ENCODE data around the gene BMP7. TPM values are rescaled to one million over a fixed set of nuclear protein-coding genes. Genes with fewer than 3 reads are reported as not detected.

The BMP7 gene
- total and polyA plus RNA-seq, 2 donors (not counting 3 experiments of a cell fraction or from before 2014, with no cell fraction given), result not detected

GRCh38 chr20:57215426-57215825 lies 51.0 kb downstream of the BMP7 start:
- Histone ChIP-seq H2AFZ (ENCODE audit: low read depth, low read length) (no peak overlapping the region), H3K4me2 (ENCODE audit: insufficient read depth, low read length) (no peak overlapping the region), H3K79me2 (ENCODE audit: control insufficient read depth, insufficient read depth, low read length) (no peaks in the 10 kb centered on the region), H3K36me3 (ENCODE audit: control insufficient read depth in 2 of 2, extremely low read depth in 1 of 2, insufficient read depth in 2 of 2, low read length in 2 of 2) (no peaks in the 10 kb centered on the region), H3K9ac (replicated peaks; ENCODE audit: extremely low read depth, insufficient read depth, low read length) (no peak overlapping the region), H3K4me1 (ENCODE audit: control insufficient read depth, extremely low read depth, insufficient read depth, low read length) (no peaks in the 10 kb centered on the region), H3K27me3 (ENCODE audit: control insufficient read depth in 2 of 2, insufficient read depth in 2 of 2, low read length in 2 of 2) (no peaks in the 10 kb centered on the region), H3K9me1 (replicated peaks; ENCODE audit: control insufficient read depth, extremely low read depth, insufficient read depth, low read length) (no peaks in the 10 kb centered on the region), H3K9me3 (replicated peaks; ENCODE audit: control insufficient read depth, insufficient read depth, low read length) (no peaks in the 10 kb centered on the region), H3K4me3 (replicated peaks in 1 of 3; ENCODE audit: insufficient read depth in 1 of 3, low read depth in 1 of 3, low read length in 3 of 3) (no peak overlapping the region), H4K20me1 (replicated peaks; ENCODE audit: control insufficient read depth, extremely low read depth, insufficient read depth, low read length) (no peaks in the 10 kb centered on the region), H3K27ac (ENCODE audit: insufficient read depth, low read depth, low read length) (no peak overlapping the region)
- no TSS peak for BruUV-seq (replicated peaks)
- intact Hi-C loops (cut with micrococcal nuclease) (no loop called here), dilution Hi-C loops (cut with MboI; ENCODE audit: extremely low pct_ligation_motif_present, low sequenced_read_pairs) (no loop called here)
- POLR2A ChIA-PET, result no interaction called here
- no peak for FAIRE-seq
- DNase-seq (ENCODE audit: low read depth, low spot score), result no peak
- CTCF ChIA-PET, result no interaction called here
- TF ChIP-seq, protein P1, sequence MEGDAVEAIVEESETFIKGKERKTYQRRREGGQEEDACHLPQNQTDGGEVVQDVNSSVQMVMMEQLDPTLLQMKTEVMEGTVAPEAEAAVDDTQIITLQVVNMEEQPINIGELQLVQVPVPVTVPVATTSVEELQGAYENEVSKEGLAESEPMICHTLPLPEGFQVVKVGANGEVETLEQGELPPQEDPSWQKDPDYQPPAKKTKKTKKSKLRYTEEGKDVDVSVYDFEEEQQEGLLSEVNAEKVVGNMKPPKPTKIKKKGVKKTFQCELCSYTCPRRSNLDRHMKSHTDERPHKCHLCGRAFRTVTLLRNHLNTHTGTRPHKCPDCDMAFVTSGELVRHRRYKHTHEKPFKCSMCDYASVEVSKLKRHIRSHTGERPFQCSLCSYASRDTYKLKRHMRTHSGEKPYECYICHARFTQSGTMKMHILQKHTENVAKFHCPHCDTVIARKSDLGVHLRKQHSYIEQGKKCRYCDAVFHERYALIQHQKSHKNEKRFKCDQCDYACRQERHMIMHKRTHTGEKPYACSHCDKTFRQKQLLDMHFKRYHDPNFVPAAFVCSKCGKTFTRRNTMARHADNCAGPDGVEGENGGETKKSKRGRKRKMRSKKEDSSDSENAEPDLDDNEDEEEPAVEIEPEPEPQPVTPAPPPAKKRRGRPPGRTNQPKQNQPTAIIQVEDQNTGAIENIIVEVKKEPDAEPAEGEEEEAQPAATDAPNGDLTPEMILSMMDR (IDR thresholded peaks at IDR 0.05; ENCODE audit: extremely low read depth in 1 of 2, insufficient read depth in 1 of 2, low read depth in 1 of 2, low read length in 2 of 2), result no peak
- TF ChIP-seq POLR2A (IDR thresholded peaks at IDR 0.05; ENCODE audit: low read depth, low read length), result no peak

GRCh38 chr20:57214948-57215347 lies 51.5 kb downstream of the BMP7 start:
- Histone ChIP-seq H2AFZ (ENCODE audit: low read depth, low read length) (no peak overlapping the region), H3K9me3 (replicated peaks; ENCODE audit: control insufficient read depth, insufficient read depth, low read length) (no peaks in the 10 kb centered on the region), H3K4me2 (ENCODE audit: insufficient read depth, low read length) (no peak overlapping the region), H3K79me2 (ENCODE audit: control insufficient read depth, insufficient read depth, low read length) (no peaks in the 10 kb centered on the region), H3K9me1 (replicated peaks; ENCODE audit: control insufficient read depth, extremely low read depth, insufficient read depth, low read length) (no peaks in the 10 kb centered on the region), H3K27me3 (ENCODE audit: control insufficient read depth in 2 of 2, insufficient read depth in 2 of 2, low read length in 2 of 2) (no peaks in the 10 kb centered on the region), H3K36me3 (ENCODE audit: control insufficient read depth in 2 of 2, extremely low read depth in 1 of 2, insufficient read depth in 2 of 2, low read length in 2 of 2) (no peaks in the 10 kb centered on the region), H3K4me3 (replicated peaks in 1 of 3; ENCODE audit: insufficient read depth in 1 of 3, low read depth in 1 of 3, low read length in 3 of 3) (no peak overlapping the region), H3K4me1 (ENCODE audit: control insufficient read depth, extremely low read depth, insufficient read depth, low read length) (no peaks in the 10 kb centered on the region), H3K27ac (ENCODE audit: insufficient read depth, low read depth, low read length) (no peak overlapping the region), H3K9ac (replicated peaks; ENCODE audit: extremely low read depth, insufficient read depth, low read length) (no peak overlapping the region), H4K20me1 (replicated peaks; ENCODE audit: control insufficient read depth, extremely low read depth, insufficient read depth, low read length) (no peaks in the 10 kb centered on the region)
- no TSS peak for BruUV-seq (replicated peaks)
- ChIA-PET POLR2A (no interaction called here), CTCF (no interaction called here)
- TF ChIP-seq POLR2AphosphoS5 (IDR thresholded peaks at IDR 0.05; ENCODE audit: insufficient read depth, low read depth, low read length), result no peak
- no peak for TF ChIP-seq JUN (IDR thresholded peaks at IDR 0.05; ENCODE audit: borderline replicate concordance, insufficient read depth, insufficient read length, low read depth)
- TF ChIP-seq, protein P1 (IDR thresholded peaks at IDR 0.05; ENCODE audit: extremely low read depth in 1 of 2, insufficient read depth in 1 of 2, low read depth in 1 of 2, low read length in 2 of 2), result no peak
- TF ChIP-seq GATA2 (IDR thresholded peaks at IDR 0.05; ENCODE audit: insufficient read depth, insufficient read length, low read depth, low read length), result no peak
- TF ChIP-seq POLR2A (IDR thresholded peaks at IDR 0.05; ENCODE audit: low read depth, low read length), result no peak
- TF ChIP-seq EZH2 (IDR thresholded peaks at IDR 0.05; ENCODE audit: borderline replicate concordance, low read depth, low read length, severe bottlenecking), result no peak
- no peak for TF ChIP-seq FOS (IDR thresholded peaks at IDR 0.05; ENCODE audit: borderline replicate concordance, insufficient read depth, low read length)
- intact Hi-C loops (cut with micrococcal nuclease) (no loop called here), dilution Hi-C loops (cut with MboI; ENCODE audit: extremely low pct_ligation_motif_present, low sequenced_read_pairs) (no loop called here)
- no peak for DNase-seq (ENCODE audit: low read depth, low spot score)
- FAIRE-seq, result no peak

Measured in endothelial cell of umbilical vein (primary cell).